GM21723 (cell line): ENCODE data around the gene CPTP.
A peak's percentile ranks its signal among the peaks of the same experiment; 100 is the strongest.
"Not testable (repeated sequence)": the region's sequence is repeated elsewhere in the genome, so short reads cannot be mapped to it uniquely, and the experiment has no call there.

ENCODE experiments used
- ATAC-seq: cut with Tn5 transposase; IDR thresholded peaks from one replicate; pipeline ENCODE4 v1.9.1; 2021; ENCODE audit warnings: mild to moderate bottlenecking, moderate library complexity; ENCODE audit not compliant: unreplicated experiment

CPTP gene

GRCh38 chr1:1360506-1361169 lies 36.0 kb downstream of the CPTP start:
- no peak for ATAC-seq

DNA sequence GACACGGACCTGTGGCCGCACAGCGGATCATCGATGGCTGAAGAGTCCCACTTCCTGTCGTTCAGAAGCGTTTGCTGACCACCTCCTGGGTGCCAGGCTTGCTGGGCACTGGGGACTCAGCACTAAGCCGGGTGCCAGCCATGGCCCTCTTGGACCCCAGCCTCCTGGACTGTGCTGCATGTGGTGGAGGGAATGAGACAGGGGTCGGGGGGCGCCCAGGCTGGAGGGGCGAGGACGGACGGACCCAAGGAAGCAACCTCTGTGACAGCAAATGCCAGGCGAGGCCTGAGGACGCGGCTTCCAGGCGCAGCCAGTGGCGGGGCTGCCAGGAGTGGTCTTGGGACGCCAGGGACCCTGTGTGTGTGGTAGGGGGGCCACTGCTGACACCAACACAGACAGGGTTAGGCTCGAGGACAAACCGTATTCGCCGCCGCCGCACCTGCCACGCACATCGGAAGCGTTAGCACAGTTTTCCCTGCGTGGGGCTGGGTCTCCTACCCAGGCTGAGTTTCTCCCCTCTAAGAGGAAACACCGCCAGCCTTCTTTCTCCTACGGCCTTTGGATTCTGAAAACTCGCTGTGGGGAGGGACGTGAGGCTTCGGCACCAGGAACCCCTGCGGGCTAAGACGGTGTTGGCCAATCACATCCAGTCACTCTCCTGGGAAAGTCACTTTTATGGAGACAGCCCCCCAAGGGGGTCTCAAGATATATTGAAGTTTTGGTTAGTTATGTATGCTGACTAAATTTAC lies 36.8 kb downstream of the CPTP start:
- ATAC-seq, result no peak

DNA sequence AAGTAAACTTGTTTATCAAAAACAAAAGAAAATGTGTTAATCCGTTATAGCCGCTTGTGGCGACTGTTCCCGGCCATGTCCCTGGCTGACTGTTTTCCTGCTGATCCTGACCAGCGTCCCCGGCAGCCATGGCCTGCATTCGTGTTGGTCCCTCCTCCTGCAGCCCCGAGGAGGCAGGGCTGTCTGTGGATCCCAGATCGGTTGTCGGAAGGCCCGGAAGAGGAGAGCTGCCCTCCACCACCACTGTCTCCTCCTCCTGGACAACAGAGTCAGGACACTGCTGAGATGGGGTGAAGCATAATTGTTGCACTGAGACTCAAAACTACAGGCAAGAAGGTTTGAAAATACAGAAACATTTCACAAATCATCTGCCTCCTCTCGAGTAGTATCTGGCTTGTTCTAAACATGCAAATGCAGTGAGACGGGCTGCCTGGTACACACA lies 37.4 kb downstream of the CPTP start:
- no peak for ATAC-seq

GRCh38 chr1:1364266-1364665 lies 39.7 kb downstream of the CPTP start:
- no peak for ATAC-seq

GRCh38 chr1:1365875-1366698 lies 41.5 kb downstream of the CPTP start:
- ATAC-seq, result no peak

DNA sequence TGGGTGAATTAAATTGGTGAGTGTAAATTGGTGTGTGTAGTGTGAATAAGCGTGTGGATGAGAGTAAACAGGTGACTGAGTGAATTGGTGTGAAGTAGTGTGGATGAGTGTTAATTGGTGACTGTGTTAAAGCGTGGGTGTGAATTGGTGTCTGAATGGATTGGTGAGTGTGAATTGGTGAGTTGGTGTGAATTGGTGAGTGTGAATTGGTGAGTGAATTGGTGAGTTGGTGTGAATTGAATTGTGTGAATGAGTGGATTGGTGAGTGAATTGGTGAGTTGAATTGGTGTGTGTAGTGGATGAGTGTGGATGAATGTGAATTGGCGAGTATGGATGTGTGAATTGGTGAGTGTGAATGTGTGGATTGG lies 42.1 kb downstream of the CPTP start:
- no peak for ATAC-seq

DNA sequence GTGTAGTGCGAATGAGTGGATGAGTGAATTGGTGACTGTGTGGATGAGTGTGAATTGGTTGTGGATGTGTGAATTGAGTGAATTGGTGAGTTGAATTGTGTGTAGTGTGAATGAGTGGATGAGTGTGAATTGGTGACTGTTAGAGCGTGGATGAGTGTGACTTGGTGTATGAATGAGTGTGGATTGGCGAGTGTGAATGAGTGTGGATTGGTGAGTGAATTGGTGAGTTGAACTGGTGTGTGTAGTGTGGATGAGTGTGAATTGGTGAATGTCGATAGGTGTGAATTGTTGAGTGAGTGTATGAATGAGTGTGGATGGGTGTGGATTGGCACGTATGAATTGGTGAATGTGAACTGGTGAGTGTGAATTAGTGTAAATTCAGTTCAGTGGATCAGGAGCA lies 42.7 kb downstream of the CPTP start:
- ATAC-seq, result no peak

DNA sequence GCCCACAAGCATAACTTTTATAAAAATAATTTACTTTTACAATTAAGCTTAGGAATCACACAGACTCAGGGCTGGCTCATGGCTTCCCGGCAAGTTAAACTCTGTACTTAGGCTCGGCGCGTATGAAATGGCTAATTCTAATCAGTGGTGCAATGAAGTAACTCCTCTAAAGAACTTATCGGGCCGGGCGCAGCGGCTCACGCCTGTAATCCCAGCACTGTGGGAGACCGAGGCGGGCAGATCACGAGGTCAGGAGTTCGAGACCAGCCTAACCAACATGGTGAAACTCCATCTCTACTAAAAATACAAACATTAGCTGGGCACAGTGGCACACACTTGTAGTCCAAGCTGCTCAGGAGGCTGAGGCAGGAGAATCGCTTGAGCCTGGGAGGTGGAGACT lies 45.5 kb downstream of the CPTP start:
- ATAC-seq, result not testable (repeated sequence)

- no peak for ATAC-seq
Observed at GRCh38 chr1:1370771-1371300, 46.2 kb downstream of the CPTP start.

DNA sequence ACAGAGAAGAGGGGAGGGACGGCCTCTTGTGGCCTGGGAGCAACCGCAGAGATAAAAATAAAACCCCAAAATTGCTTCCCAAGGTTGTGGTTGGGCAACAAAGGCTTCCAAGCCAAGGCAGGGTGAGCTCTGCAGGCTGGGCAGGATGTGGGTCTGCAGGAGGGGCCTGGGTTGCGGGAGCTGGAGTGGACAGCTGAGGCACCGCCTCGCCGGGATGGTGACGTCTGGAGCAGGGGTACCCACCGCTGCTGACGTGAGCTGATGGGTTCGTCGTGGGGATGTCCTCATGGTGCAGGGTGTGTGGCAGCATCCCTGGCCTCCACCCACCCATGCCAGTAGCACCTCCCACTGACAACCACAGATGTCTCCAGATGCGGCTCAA lies 46.8 kb downstream of the CPTP start:
- no peak for ATAC-seq

DNA sequence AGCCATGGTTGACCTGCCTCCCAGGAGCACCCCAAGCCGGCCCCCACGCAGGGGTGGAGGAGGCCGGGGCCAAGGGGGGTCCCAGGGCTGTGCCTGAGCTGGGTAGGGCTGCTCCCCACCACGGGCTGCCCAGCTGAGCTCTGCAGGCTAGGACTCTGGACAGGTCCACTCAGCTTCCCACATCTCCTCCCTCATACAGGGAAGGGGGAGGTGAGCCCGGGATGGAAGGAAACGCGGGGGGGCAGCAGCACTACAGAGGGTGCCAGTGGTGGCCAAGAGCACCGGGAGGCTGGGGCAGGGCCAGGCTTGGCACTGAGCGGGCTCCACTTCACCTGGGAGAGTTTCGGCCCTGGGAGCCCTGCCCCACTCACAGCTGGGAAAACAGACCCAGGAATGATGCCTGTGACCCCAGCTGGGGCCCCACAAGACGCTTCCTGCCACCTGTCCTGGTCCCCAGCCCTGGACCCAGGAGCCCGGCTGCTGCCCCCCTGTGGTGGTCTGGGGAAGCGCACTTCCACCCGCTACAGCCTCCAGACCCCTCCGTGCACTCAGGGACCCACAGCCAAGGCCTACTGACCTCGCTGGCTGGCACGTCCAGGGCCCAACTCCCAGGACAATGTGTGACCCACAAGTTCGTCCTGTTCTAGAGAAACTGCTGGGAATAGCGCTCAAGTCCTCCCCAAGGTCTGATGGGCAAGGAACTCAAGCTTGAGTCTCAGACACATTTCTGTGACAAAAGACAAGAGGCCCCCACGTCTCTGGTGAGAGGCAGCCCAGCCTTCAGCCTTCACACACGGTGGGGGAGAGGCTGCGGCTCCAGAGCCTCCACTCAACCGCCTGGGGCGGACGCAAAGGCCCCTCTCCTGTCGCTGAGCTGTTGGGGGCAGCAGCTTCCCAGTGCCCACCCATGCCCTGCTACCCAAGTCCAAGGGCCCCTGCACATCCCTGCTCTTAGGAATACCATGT lies 47.4 kb downstream of the CPTP start:
- peak; percentile 23 for ATAC-seq

- no peak for ATAC-seq
Observed at GRCh38 chr1:1373051-1373814, 48.6 kb downstream of the CPTP start.

- no peak for ATAC-seq
Observed at GRCh38 chr1:1373815-1374588, 49.4 kb downstream of the CPTP start.

GRCh38 chr1:1374589-1374928 lies 50.0 kb downstream of the CPTP start:
- ATAC-seq, result peak; percentile 6

DNA sequence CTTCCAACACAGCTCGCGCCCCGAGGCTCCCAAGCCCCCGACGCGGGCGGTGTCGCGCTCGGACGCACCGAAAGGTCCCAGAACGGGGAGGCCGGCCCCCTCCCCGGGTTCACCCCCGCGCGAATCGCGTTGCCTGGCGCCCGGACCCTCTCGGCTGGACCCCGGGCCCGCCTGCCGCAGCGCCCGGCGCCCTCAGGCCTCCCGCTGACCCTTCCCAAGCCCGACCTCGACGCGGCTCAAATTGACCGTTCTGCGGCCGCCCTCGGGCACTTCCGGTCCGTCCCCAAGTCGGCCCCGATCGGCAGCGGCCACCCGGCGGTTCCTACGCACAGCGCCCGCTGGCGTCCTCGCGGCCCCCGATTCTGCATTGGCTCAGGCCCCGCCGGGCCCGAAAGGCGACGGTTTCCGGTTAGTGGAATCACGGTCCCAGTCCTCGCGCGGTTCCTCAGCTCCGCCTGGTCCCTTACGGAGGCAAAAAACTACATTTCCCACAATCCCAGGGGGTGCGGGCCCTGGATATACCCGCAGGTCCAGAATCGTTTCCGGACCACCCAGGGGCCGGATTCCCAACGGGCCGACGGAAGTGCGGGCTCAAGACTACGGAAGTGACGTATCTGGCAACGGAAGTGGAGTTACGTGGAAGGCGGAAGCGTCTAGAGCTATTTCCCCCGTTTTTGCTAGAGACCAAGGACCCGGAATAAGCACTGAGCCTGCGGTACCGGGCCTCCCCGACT lies 50.5 kb downstream of the CPTP start, which contains the start of gene AURKAIP1:
Gene AURKAIP1, minus strand, starts transcription at position 279 of the 734 bp plus-strand sequence. CDS start 451 bp downstream, outside the sequence.
- peak; percentile 74 for ATAC-seq

GRCh38 chr1:1376551-1377226 lies 52.1 kb downstream of the CPTP start:
- no peak for ATAC-seq

GRCh38 chr1:1377540-1378205 lies 53.1 kb downstream of the CPTP start:
- ATAC-seq, result no peak
